HCT116 (cell line): ENCODE results near the gene CCL21. TPM values are rescaled to one million over a fixed set of nuclear protein-coding genes. Genes with fewer than 3 reads are reported as not detected.
"Not testable (repeated sequence)": the region's sequence is repeated elsewhere in the genome, so short reads cannot be mapped to it uniquely, and the experiment has no call there.

Experiments
- ATAC-seq: fragments of 200-7000 bp; cut with Tn5 transposase; 2 replicates; pipeline ENCODE4 v1.9.1; 2020; ENCODE audit warnings: mild to moderate bottlenecking, moderate library complexity
- BruUV-seq: library from RNA; stranded (reverse); fragments of 400-500 nt; replicated peaks from 2 replicates; lab custom pipeline; 2021; lab: Mats Ljungman, UMichigan
- CTCF ChIA-PET: fragments of 300-600 bp; sonication (Branson Sonifier 250); formaldehyde crosslinking; loops from one replicate; lab custom pipeline; 2021; ENCODE audit warnings: antibody characterized with exemption; lab: Charles Lee
- POLR2A ChIA-PET: fragments of 300-600, 350-600 bp; sonication (Branson Sonifier 250); formaldehyde crosslinking; loops from one replicate; lab custom pipeline; 2021; ENCODE audit warnings: antibody characterized with exemption; lab: Charles Lee
- RAD21 ChIA-PET, 2 experiments: fragments of 300-600 bp; sonication (Branson Sonifier 250); formaldehyde crosslinking; loops; one replicate each; lab custom pipeline; 2023; ENCODE audit warnings: low total read pairs in 2 of 2; ENCODE audit not compliant: uncharacterized antibody in 2 of 2, unreplicated experiment in 2 of 2, low non-redundant PET in 1 of 2; lab: Charles Lee
- DNase-seq: peaks from one replicate; pipeline ENCODE4 v3.0.0-alpha.2; 2010; ENCODE audit warnings: low read depth, low spot score
- H2AFZ ChIP-seq: fragments of 200-600 bp; shearing (Covaris generic), sonication (generic); 2 replicates; pipeline ENCODE4 v1.6.1; 2017; ENCODE audit warnings: low read depth, mixed run types, mixed read lengths, antibody characterized with exemption, low read length; ENCODE audit not compliant: poor library complexity, severe bottlenecking
- H3K27ac ChIP-seq: 2 replicates; pipeline ENCODE4 v1.5.1; 2012; ENCODE audit warnings: low read depth, low read length
- H3K27me3 ChIP-seq: fragments of 200-600 bp; sonication (generic); 2 replicates; pipeline ENCODE4 v1.6.1; 2016; ENCODE audit warnings: mixed run types, low read length, mixed read lengths; ENCODE audit not compliant: insufficient read depth
- H3K36me3 ChIP-seq, 2 experiments: fragments of 200-500 bp in 1 of 2; fragments of 200-600 bp in 1 of 2; sonication (Bioruptor generic) in 1 of 2; sonication (generic) in 1 of 2; 2 replicates each; pipeline versions ENCODE4 v1.5.1 to v1.6.1; 2014 to 2016; ENCODE audit warnings: low read length in 2 of 2, inconsistent platforms in 1 of 2, mixed read lengths in 1 of 2, mixed run types in 1 of 2; ENCODE audit not compliant: insufficient read depth in 2 of 2, control insufficient read depth in 1 of 2
- H3K4me1 ChIP-seq, 2 experiments: fragments of 200-600 bp in 1 of 2; sonication (generic) in 1 of 2; 2 replicates each; pipeline versions ENCODE4 v1.5.1 to v1.6.1; 2012 to 2017; ENCODE audit warnings: low read length in 2 of 2, inconsistent platforms in 1 of 2, mild to moderate bottlenecking in 1 of 2, mixed read lengths in 1 of 2, mixed run types in 1 of 2, moderate library complexity in 1 of 2; ENCODE audit not compliant: insufficient read depth in 2 of 2, control insufficient read depth in 1 of 2
- H3K4me2 ChIP-seq: fragments of 200-600 bp; sonication (generic); 2 replicates; pipeline ENCODE4 v1.6.1; 2017; ENCODE audit warnings: mixed run types, low read length, mixed read lengths
- H3K4me3 ChIP-seq, 2 experiments: fragments of 200-600 bp in 1 of 2; sonication (generic) in 1 of 2; replicated peaks in 1 of 2; 2 replicates each; pipeline ENCODE4 v1.5.1; 2011 to 2016; ENCODE audit warnings: low read length in 2 of 2, control low read depth in 1 of 2, low read depth in 1 of 2, mild to moderate bottlenecking in 1 of 2, mixed read lengths in 1 of 2, mixed run types in 1 of 2
- H3K79me2 ChIP-seq: fragments of 200-600 bp; sonication (generic); 2 replicates; pipeline ENCODE4 v1.6.1; 2017; ENCODE audit warnings: mild to moderate bottlenecking, mixed run types, low read length, moderate library complexity, mixed read lengths; ENCODE audit not compliant: insufficient read depth
- H3K9ac ChIP-seq: fragments of 200-600 bp; sonication (generic); 2 replicates; pipeline ENCODE4 v1.6.1; 2016; ENCODE audit warnings: low read length, mixed read lengths
- H3K9me2 ChIP-seq: fragments of 200-600 bp; sonication (generic), shearing (Covaris generic); 2 replicates; pipeline ENCODE4 v1.6.1; 2017; ENCODE audit warnings: mixed run types, mild to moderate bottlenecking, moderate library complexity; ENCODE audit not compliant: insufficient read depth
- H3K9me3 ChIP-seq, 2 experiments: fragments of 200-500 bp in 1 of 2; fragments of 200-600 bp in 1 of 2; sonication (Bioruptor generic) in 1 of 2; sonication (generic) in 1 of 2; 2 replicates each; pipeline ENCODE4 v1.6.1; 2014 to 2017; ENCODE audit warnings: low read length in 2 of 2, mixed read lengths in 2 of 2, inconsistent platforms in 1 of 2, low read depth in 1 of 2, mild to moderate bottlenecking in 1 of 2, mixed run types in 1 of 2, moderate library complexity in 1 of 2; ENCODE audit not compliant: control insufficient read depth in 1 of 2, insufficient read depth in 1 of 2
- H4K20me1 ChIP-seq: fragments of 200-600 bp; sonication (generic), shearing (Covaris generic); 2 replicates; pipeline ENCODE4 v1.6.1; 2017; ENCODE audit warnings: mixed run types, mild to moderate bottlenecking, moderate library complexity; ENCODE audit not compliant: insufficient read depth
- ATF3 ChIP-seq: IDR thresholded peaks from 2 replicates; pipeline ENCODE4 v1.6.1; 2012
- CEBPB ChIP-seq: IDR thresholded peaks from 2 replicates; pipeline ENCODE4 v1.6.1; 2012; ENCODE audit warnings: low read depth
- CTCF ChIP-seq, 3 experiments: fragments of 200-600 bp in 1 of 3; sonication (generic) in 1 of 3; IDR thresholded peaks in 2 of 3; conservative IDR thresholded peaks in 1 of 3; 2 replicates each; pipeline ENCODE4 v1.5.1; 2012 to 2017; ENCODE audit warnings: low read depth in 2 of 3, low read length in 2 of 3, antibody characterized with exemption in 1 of 3, borderline replicate concordance in 1 of 3, control low read depth in 1 of 3, mild to moderate bottlenecking in 1 of 3, mixed read lengths in 1 of 3, mixed run types in 1 of 3, moderate library complexity in 1 of 3; ENCODE audit not compliant: insufficient read depth in 1 of 3
- MAX ChIP-seq: IDR thresholded peaks from 2 replicates; pipeline ENCODE4 v1.6.1; 2012
- POLR2A ChIP-seq: IDR thresholded peaks from 2 replicates; pipeline ENCODE4 v1.7.0; 2011; ENCODE audit warnings: borderline replicate concordance; ENCODE audit not compliant: insufficient read depth, insufficient read length; ENCODE audit errors: extremely low read depth
- RAD21 ChIP-seq: IDR thresholded peaks from 2 replicates; pipeline ENCODE4 v1.6.1; 2012; ENCODE audit warnings: low read depth, mild to moderate bottlenecking
- SRF ChIP-seq: IDR thresholded peaks from 2 replicates; pipeline ENCODE4 v1.6.1; 2012; ENCODE audit warnings: low read depth
- TCF7L2 ChIP-seq: IDR thresholded peaks from 2 replicates; pipeline ENCODE4 v1.7.0; 2011; ENCODE audit warnings: borderline replicate concordance, inconsistent platforms; ENCODE audit not compliant: insufficient read depth, insufficient read length; ENCODE audit errors: extremely low read depth
- YY1 ChIP-seq: IDR thresholded peaks from 2 replicates; pipeline ENCODE4 v1.6.1; 2011; ENCODE audit warnings: low read length, low read depth, moderate library complexity, mild to moderate bottlenecking; ENCODE audit not compliant: insufficient replicate concordance; ENCODE audit errors: extremely low read depth
- ZFX ChIP-seq: fragments of 450-650 bp; IDR thresholded peaks from 2 replicates; pipeline ENCODE4 v1.6.1; 2017
- intact Hi-C: fragments of 100-400 bp; cut with micrococcal nuclease; formaldehyde crosslinking; loops from 2 replicates; pipeline ENCODE4 v1.10.0; 2022
- total RNA-seq: library from RNA; stranded (reverse); gene quantifications from one replicate; pipeline ENCODE4 v1.2.1, GENCODE V29; 2021; ENCODE audit not compliant: unreplicated experiment

Gene CCL21
- total RNA-seq, 1 experiment from 2014 or later, result 0.74 TPM

- H3K9ac ChIP-seq, H3K4me3 ChIP-seq, H3K27me3 ChIP-seq, H4K20me1 ChIP-seq, RAD21 ChIA-PET, H3K4me2 ChIP-seq, H3K9me3 ChIP-seq, H3K27ac ChIP-seq, H3K9me2 ChIP-seq, H2AFZ ChIP-seq, intact Hi-C loops, BruUV-seq, ATAC-seq, H3K36me3 ChIP-seq, H3K79me2 ChIP-seq, DNase-seq, CTCF ChIA-PET, POLR2A ChIA-PET: not testable (repeated sequence)
- H3K4me1 ChIP-seq, result peaks cover 11 to 15% of the 10 kb centered on the region in 2 experiments
Measured at GRCh38 chr9:34740176-34740575, 30.2 kb upstream of the CCL21 start.

- no TSS peak for BruUV-seq
- RAD21 ChIA-PET, result no interaction called here
- DNase-seq, result no peak
- Histone ChIP-seq H3K4me1 (no peaks in the 10 kb centered on the region), H3K27ac (no peak overlapping the region), H4K20me1 (no peaks in the 10 kb centered on the region), H3K9me3 (no peaks in the 10 kb centered on the region), H3K79me2 (no peaks in the 10 kb centered on the region), H3K9me2 (no peaks in the 10 kb centered on the region), H2AFZ (no peak overlapping the region), H3K27me3 (no peaks in the 10 kb centered on the region), H3K36me3 (no peaks in the 10 kb centered on the region), H3K9ac (no peak overlapping the region), H3K4me2 (no peak overlapping the region), H3K4me3 (no peak overlapping the region)
- intact Hi-C loops, result no loop called here
- POLR2A ChIA-PET, result no interaction called here
- no peak for TF ChIP-seq MAX
- no peak for TF ChIP-seq ATF3
- no peak for TF ChIP-seq CTCF (IDR thresholded peaks at IDR 0.05 in 2 of 3, conservative IDR thresholded peaks at IDR 0.05 in 1 of 3; ENCODE audit: borderline replicate concordance in 1 of 3, insufficient read depth in 1 of 3, low read depth in 2 of 3, low read length in 2 of 3)
- no peak for TF ChIP-seq YY1
- no peak for TF ChIP-seq TCF7L2
- TF ChIP-seq ZFX, result no peak
- no peak for TF ChIP-seq CEBPB
- TF ChIP-seq POLR2A, result no peak
- TF ChIP-seq SRF, result no peak
- TF ChIP-seq RAD21, result no peak
- CTCF ChIA-PET, result no interaction called here
- no peak for ATAC-seq
Measured at GRCh38 chr9:34737677-34738260, 27.8 kb upstream of the CCL21 start.
